Muscle layer of colon (tissue), 2 donors: ENCODE data around the gene OR2AK2.
"Not testable (repeated sequence)": the region's sequence is repeated elsewhere in the genome, so short reads cannot be mapped to it uniquely, and the experiment has no call there.

Experiments used
- H3K27ac ChIP-seq: one replicate; pipeline ENCODE4 v1.7.0; 2013; ENCODE audit warnings: low read depth, mild to moderate bottlenecking, low read length, moderate library complexity
- H3K27me3 ChIP-seq, 2 donors: one replicate each; pipeline ENCODE4 v1.7.0; 2013; ENCODE audit warnings: low read length in 2 of 2, mild to moderate bottlenecking in 2 of 2; ENCODE audit not compliant: insufficient read depth in 2 of 2, control insufficient read depth in 1 of 2
- H3K36me3 ChIP-seq: one replicate; pipeline ENCODE4 v1.7.0; 2013; ENCODE audit warnings: mild to moderate bottlenecking, low read length; ENCODE audit not compliant: insufficient read depth
- H3K4me1 ChIP-seq: one replicate; pipeline ENCODE4 v1.7.0; 2013; ENCODE audit warnings: mild to moderate bottlenecking, low read length; ENCODE audit not compliant: insufficient read depth
- H3K4me3 ChIP-seq, 2 donors: one replicate each; pipeline ENCODE4 v1.7.0; 2013; ENCODE audit warnings: low read length in 2 of 2, low read depth in 1 of 2, mild to moderate bottlenecking in 1 of 2, moderate library complexity in 1 of 2
- H3K9ac ChIP-seq: one replicate; pipeline ENCODE4 v1.7.0; 2013; ENCODE audit warnings: low read length
- H3K9me3 ChIP-seq: one replicate; pipeline ENCODE4 v1.7.0; 2013; ENCODE audit warnings: mild to moderate bottlenecking, low read length
- donor health status: abdominal sarcoma.
- donor health status: Adenocarcinoma of cecum.

The OR2AK2 gene, protein sequence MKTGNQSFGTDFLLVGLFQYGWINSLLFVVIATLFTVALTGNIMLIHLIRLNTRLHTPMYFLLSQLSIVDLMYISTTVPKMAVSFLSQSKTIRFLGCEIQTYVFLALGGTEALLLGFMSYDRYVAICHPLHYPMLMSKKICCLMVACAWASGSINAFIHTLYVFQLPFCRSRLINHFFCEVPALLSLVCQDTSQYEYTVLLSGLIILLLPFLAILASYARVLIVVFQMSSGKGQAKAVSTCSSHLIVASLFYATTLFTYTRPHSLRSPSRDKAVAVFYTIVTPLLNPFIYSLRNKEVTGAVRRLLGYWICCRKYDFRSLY

DNA sequence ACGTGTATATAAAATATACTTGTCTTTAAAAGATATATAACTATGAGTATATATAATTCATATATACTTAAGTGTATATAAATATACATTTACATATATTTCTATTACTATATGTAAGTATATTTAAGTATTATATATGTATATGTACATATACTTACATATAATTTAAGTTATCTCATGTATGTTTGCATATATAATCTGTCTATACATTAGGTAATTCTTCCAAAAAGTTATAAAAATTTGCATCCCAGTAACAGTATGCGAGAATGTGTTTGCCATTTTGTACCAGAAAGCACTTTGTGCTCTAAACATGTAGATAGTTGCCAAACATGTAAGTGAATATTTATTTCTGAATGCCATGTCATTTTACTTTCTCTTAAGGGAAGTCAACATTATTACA is at the start of gene OR2AK2:
Gene OR2AK2, plus strand, starts transcription at position 301 of the 400 bp plus-strand sequence. CDS start 144 bp downstream, outside the sequence.
- no peak within 1 kb of the TSS for H3K4me3 ChIP-seq
- no peaks in the 10 kb centered on the region for H3K4me1 ChIP-seq
- no peaks in the 10 kb centered on the region for H3K9me3 ChIP-seq
- H3K36me3 ChIP-seq = no peaks in the 10 kb centered on the region
- no peak within 1 kb of the TSS for H3K9ac ChIP-seq
- H3K27me3 ChIP-seq = no peaks in the 10 kb centered on the region
- no peak within 1 kb of the TSS for H3K27ac ChIP-seq

DNA sequence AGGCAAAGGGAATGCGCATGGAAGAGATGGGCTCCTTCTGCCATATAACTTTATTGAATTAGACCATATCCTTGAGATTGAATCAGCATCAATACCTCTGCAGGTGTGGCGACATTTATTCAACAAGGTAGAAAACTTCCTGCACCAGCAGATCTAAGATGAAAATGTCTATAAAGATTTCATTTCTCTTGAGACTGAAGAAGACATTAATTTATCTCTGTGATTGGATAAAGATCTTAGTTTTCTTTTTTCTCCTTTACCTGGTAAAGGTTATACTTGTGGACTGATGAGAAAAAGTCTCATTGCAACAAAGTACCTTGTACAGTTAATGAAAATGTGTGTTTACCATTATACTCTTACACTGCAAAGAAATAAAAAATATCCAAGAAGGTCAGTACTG is 45.1 kb upstream of the OR2AK2 start, which contains the start of gene OR2T8:
Gene OR2T8, plus strand, starts transcription at position 301 of the 400 bp plus-strand sequence. CDS start 766 bp downstream, outside the sequence.
- H3K27ac ChIP-seq = no peak within 1 kb of the TSS
- no peaks in the 10 kb centered on the region for H3K36me3 ChIP-seq
- no peak within 1 kb of the TSS for H3K9ac ChIP-seq
- H3K4me1 ChIP-seq = no peaks in the 10 kb centered on the region
- H3K27me3 ChIP-seq = no peaks in the 10 kb centered on the region
- H3K9me3 ChIP-seq = no peaks in the 10 kb centered on the region
- H3K4me3 ChIP-seq = no peak within 1 kb of the TSS

DNA sequence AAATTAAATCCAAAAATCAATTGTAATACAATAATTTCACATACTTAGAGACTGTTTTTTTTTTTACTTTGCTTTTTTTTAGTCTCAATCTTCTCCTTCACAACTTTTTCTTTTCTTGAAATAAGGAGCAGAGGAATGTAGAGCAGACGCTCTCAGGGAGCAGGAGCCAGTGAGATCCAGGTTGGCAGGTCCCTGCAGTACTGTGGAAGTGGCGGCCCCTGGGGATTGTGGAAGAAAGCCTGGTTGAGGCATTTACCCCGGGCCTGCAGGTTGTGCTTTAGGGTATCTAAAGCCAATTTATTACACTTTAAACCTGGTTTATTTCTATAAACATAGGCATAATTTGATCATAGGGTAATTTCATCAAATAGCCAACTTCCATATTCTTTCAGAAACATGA is 41.1 kb upstream of the OR2AK2 start:
- H3K9ac ChIP-seq = no peak overlapping the region
- no peaks in the 10 kb centered on the region for H3K4me1 ChIP-seq
- H3K27ac ChIP-seq = no peak overlapping the region
- no peaks in the 10 kb centered on the region for H3K36me3 ChIP-seq
- no peak overlapping the region for H3K4me3 ChIP-seq
- no peaks in the 10 kb centered on the region for H3K27me3 ChIP-seq
- no peaks in the 10 kb centered on the region for H3K9me3 ChIP-seq

DNA sequence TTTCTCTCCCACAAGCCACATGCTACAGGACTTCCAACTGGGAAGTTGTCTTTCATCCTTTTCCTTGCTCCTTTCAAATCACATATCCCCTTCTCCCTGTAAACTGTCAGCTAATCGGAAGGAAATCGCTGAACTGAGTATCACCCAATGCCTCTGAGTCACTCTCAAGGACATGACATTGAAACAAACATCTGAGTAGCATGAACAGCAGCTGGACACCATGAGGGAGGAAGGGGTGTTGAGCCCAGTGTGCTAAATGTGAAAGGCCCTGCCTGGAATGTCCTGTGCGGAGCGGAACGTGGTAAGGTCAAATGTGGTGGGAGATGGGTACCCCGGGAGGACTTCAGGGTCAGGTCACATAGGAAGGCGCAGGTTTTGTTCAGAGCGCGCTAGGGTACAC is 40.2 kb upstream of the OR2AK2 start, which contains the start of gene OR2AJ1:
Gene OR2AJ1, plus strand, starts transcription at position 22 of the 400 bp plus-strand sequence. CDS start 8,880 bp downstream, outside the sequence.
- Histone ChIP-seq H3K27ac (no peak within 1 kb of the TSS), H3K9me3 (no peaks in the 10 kb centered on the region), H3K9ac (no peak within 1 kb of the TSS), H3K4me3 (no peak within 1 kb of the TSS), H3K36me3 (no peaks in the 10 kb centered on the region), H3K4me1 (no peaks in the 10 kb centered on the region), H3K27me3 (no peaks in the 10 kb centered on the region)

DNA sequence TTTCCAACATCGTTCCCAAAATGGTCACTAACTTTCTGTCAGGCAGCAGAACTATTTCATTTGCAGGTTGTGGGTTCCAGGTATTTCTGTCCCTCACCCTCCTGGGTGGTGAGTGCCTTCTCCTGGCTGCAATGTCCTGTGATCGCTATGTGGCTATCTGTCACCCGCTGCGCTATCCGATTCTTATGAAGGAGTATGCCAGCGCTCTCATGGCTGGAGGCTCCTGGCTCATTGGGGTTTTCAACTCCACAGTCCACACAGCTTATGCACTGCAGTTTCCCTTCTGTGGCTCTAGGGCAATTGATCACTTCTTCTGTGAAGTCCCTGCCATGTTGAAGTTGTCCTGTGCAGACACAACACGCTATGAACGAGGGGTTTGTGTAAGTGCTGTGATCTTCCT is 31.0 kb upstream of the OR2AK2 start:
- H3K9ac ChIP-seq = no peak overlapping the region
- no peaks in the 10 kb centered on the region for H3K4me1 ChIP-seq
- H3K36me3 ChIP-seq = no peaks in the 10 kb centered on the region
- no peaks in the 10 kb centered on the region for H3K9me3 ChIP-seq
- H3K4me3 ChIP-seq = no peak overlapping the region
- no peak overlapping the region for H3K27ac ChIP-seq
- peaks cover 0 to 7% of the 10 kb centered on the region in 2 donors for H3K27me3 ChIP-seq

DNA sequence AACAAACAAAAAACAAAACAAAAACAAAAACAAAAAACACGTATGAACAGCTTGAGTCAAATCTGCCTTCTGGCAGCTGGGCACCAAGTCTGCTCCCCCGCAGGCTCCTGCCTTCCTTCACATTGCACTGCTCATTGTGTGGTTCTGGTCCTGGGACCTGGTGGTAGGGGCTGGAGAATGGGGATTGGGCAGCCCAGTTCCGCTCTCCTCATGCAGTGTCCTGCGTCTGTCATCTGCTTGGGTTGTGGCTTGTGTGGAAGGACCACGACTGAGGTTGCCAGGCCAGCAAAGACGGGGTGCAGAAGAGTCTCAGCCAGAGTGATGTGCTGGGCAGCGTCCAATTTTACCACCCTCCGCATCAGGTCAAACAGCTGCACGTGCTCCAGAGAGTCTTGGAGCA is 29.3 kb upstream of the OR2AK2 start:
- no peaks in the 10 kb centered on the region for H3K9me3 ChIP-seq
- no peak overlapping the region for H3K9ac ChIP-seq
- H3K4me1 ChIP-seq = no peaks in the 10 kb centered on the region
- H3K36me3 ChIP-seq = no peaks in the 10 kb centered on the region
- peaks cover 0 to 7% of the 10 kb centered on the region in 2 donors for H3K27me3 ChIP-seq
- H3K4me3 ChIP-seq = no peak overlapping the region
- no peak overlapping the region for H3K27ac ChIP-seq

DNA sequence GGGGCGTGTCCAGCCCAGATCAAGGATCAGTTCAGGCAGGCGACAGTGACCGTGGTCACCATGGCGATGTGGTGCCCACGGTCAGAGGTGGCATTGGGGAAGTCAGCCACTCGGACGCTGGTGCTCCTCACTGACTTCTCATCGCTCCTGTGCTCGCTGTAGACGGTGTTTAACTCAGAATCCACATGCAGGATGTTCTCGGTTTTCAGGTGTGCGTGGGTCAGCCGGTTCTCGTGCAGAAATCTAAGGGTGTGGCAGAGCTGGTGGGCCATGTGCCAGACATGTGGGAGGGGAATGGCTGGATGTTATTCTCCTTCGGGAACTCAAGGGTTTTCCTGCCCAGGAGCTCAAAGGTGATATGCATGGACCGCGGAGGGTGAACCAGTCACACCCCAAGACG is 28.6 kb upstream of the OR2AK2 start:
- Histone ChIP-seq H3K4me3 (no peak overlapping the region), H3K9ac (no peak overlapping the region), H3K36me3 (no peaks in the 10 kb centered on the region), H3K9me3 (no peaks in the 10 kb centered on the region), H3K4me1 (no peaks in the 10 kb centered on the region), H3K27me3 (peaks cover 0 to 7% of the 10 kb centered on the region in 2 donors), H3K27ac (no peak overlapping the region)

DNA sequence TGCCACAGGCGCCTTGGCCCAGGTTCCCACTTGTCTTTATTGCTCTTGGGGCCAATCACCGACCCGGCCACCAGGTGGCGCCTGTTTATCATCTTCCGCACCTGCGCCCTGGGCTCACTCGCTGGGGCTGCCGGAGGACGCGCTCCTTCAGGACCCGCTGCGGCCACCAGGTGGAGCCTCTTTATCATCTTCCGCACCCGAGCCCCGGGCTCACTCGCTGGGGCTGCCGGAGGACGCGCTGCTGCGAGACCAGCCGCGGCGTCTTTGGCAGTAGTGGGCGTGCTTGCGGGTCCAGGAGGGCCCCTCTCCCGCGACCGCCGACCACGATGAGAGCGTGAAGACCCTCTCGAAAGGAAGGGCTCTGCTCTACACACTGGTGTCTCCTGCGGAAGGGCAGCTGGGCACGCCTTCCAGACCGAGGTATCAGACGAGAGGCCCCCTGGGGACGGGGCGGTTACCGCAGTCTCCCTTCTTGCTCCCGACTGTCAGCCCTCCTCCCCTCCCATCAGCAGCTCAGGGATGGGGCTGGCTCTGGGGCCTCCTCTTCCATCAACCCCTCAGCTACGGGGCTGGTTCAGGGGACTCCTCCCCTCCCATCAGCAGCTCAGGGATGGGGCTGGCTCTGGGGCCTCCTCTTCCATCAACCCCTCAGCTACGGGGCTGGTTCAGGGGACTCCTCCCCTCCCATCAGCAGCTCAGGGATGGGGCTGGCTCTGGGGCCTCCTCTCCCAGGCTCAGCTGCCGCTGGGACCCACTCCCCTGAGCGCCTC is 27.9 kb upstream of the OR2AK2 start:
- H3K9ac ChIP-seq, H3K4me1 ChIP-seq, H3K27me3 ChIP-seq, H3K27ac ChIP-seq, H3K4me3 ChIP-seq, H3K36me3 ChIP-seq, H3K9me3 ChIP-seq: not testable (repeated sequence)

DNA sequence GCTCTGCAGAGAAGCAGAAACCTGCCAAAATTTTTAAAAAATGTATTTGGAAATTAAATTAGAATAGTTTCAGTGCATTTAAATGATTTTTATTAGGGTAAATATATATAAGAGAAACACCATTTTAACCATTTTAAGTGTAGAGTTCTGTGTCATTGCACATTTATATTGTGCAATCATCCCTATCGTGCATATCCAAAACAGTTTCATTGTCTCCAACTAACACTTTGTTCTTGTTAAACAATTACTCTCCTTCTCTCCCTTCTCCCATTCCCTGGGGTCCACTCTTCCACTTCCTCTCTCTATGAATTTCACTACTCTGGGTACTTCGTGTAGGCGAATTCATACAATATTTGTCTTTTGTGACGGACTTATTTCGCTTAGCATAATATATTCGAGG is 22.4 kb upstream of the OR2AK2 start:
- Histone ChIP-seq H3K27ac (no peak overlapping the region), H3K36me3 (no peaks in the 10 kb centered on the region), H3K4me3 (no peak overlapping the region), H3K9me3 (no peaks in the 10 kb centered on the region), H3K4me1 (no peaks in the 10 kb centered on the region), H3K9ac (no peak overlapping the region), H3K27me3 (no peaks in the 10 kb centered on the region)

DNA sequence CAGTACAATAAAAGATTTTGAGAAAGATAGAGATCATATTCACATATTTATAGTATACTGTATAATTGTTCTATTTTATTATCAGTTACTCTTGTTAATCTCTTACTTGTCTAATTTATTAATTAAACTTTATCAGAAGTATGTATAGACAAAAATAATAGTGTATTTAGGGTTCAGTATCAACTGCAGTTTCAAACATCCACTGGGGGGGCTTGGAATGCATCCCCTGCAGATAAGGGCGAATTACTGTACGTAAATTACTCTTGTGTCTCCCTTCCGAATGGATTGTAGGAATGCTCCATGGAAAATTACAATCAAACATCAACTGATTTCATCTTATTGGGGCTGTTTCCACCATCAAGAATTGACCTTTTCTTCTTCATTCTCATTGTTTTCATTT is 16.5 kb upstream of the OR2AK2 start, which contains the start of gene OR2L8:
Gene OR2L8, plus strand, starts transcription at position 301 of the 400 bp plus-strand sequence. Its CDS starts 0 bp downstream, at position 301.
- H3K9me3 ChIP-seq = no peaks in the 10 kb centered on the region
- H3K27ac ChIP-seq = no peak within 1 kb of the TSS
- H3K36me3 ChIP-seq = no peaks in the 10 kb centered on the region
- H3K27me3 ChIP-seq = no peaks in the 10 kb centered on the region
- no peaks in the 10 kb centered on the region for H3K4me1 ChIP-seq
- no peak within 1 kb of the TSS for H3K4me3 ChIP-seq
- no peak within 1 kb of the TSS for H3K9ac ChIP-seq

DNA sequence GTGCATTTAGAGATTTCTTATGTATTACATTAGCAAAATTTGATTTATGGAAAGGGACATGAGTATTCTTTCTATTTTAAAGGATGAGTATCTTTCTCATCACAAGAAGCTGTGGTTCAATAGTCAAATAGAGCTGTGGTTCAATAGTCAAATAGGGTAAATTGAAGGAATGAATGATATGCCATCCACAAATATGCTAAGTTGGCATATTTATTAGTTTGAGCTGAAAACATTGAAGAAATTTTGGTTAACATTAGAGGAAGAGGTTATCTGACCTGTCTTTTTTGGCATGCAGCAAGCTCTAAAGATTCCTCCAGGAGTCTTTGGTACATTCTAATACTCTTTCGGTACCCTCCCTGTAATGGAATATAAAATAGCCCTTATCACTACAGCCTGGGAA is 11.6 kb upstream of the OR2AK2 start:
- H3K27ac ChIP-seq = no peak overlapping the region
- H3K9ac ChIP-seq = no peak overlapping the region
- no peak overlapping the region for H3K4me3 ChIP-seq

More for the DNA sequence above, 11.6 kb upstream of the OR2AK2 start:
- Histone ChIP-seq H3K27me3 (no peaks in the 10 kb centered on the region), H3K9me3 (no peaks in the 10 kb centered on the region), H3K4me1 (no peaks in the 10 kb centered on the region), H3K36me3 (no peaks in the 10 kb centered on the region)
